ENCODE results near the gene XKR7. TPM values are rescaled to one million over a fixed set of nuclear protein-coding genes. Genes with fewer than 3 reads are reported as not detected.

XKR7 gene
- total RNA-seq, 1 donor from 2014 or later: not detected

DNA sequence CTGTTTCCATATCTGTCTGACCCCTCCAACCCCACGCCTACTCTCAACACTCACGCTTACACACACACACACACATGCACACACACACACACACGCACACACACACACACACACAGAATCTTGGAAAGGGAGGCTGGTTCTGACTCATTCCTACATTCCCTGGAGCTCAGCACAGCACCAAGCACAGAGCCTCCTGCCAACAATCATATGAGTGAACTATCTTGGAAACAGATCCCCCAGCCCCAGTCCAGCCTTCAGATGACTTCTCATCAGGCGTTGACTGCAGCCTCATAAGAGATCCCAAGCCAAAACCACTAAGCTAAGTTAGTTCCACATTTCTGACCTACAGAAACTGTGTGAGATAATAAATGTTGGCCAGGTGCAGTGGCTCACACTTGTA, 70.0 kb downstream of the XKR7 start:
- no peak for DNase-seq (ENCODE audit: low read depth, low spot score)

GRCh38 chr20:32040142-32040953, 72.4 kb downstream of the XKR7 start:
- no peak for DNase-seq (ENCODE audit: low read depth, low spot score)

DNA sequence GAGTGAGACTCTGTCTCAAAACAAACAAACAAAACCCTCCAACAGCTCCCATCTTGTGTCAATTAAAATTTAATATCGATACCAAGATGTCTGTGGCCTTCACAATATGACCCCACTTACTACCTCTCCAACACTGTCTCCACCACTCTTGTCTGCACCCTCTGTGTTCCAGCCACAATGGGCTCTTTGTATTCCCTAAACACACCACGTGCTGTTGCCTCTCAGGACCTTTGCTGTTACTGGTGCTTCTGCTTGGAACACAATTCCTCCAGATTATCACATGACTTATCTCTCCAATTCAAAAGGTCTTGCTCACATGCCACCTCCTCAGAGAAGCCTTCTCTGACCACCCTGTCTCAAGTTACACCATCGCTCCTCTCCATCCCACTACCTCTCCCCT, 78.0 kb downstream of the XKR7 start:
- DNase-seq (ENCODE audit: low read depth, low spot score): no peak

DNA sequence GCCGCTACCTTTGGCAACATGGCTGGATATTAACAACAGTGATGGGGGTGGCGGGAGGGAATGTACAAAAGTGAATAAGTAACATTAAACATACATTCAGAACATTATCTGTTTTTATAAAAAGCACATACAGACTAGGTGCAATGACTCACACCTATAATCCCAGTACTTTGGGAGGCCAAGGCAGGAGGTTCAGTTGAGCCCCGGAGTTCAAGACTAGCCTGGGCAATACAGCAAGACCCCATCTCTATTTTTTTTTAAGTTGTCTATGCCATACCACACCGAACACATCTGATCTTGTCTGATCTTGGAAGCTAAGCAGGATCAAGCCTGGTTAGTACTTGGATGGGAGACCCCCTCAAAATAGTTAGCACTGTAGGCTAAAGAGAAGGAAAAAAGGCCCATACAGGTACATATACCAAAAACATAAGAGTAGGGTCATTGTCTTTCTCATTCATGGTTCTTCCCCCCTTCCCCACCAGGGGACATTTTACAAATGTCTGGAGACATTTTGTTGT, 82.4 kb downstream of the XKR7 start:
- no peak for DNase-seq (ENCODE audit: low read depth, low spot score)

GRCh38 chr20:32050851-32051556, 83.1 kb downstream of the XKR7 start:
- DNase-seq (ENCODE audit: low read depth, low spot score): no peak

GRCh38 chr20:32051720-32052089, 83.8 kb downstream of the XKR7 start:
- no peak for DNase-seq (ENCODE audit: low read depth, low spot score)

- no peak for DNase-seq (ENCODE audit: low read depth, low spot score)
These were observed 84.3 kb downstream of the XKR7 start, which contains the start of gene HCK for GRCh38 chr20:32052090-32052777. Gene HCK, plus strand, starts transcription at chr20:32052242.

DNA sequence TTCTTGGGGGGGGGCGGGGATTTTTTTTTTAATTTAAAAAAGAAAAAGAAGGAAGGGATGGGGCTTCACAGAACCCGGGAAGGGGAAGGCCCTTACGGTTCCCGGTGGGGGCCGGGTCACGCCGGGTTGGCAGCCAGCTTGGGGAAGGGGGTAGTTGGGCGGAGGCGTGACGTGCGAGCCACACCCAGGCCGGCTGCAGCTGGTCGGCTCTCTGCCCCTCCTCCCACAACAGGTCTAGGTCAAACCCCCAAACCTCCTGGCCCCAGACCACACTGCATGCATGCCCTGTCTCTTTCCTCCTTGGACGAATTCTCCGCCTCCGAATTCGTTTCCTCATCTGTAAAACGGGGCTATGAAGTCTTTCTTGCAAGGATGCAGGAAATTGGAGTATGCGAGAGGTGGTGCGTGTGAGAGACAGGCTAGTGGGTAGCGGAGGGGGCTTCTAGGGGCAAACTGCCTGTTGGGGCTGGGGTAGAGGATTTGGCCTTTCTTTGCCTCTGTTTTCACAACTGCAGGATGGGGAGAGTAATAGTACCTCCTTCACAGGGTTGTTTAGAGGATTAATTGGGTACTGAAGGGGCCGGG, 84.9 kb downstream of the XKR7 start:
- no peak for DNase-seq (ENCODE audit: low read depth, low spot score)

Other genes starting within 250 kb of the XKR7 start
- 81.2 and 97.4 TPM in 2 replicates for gene BCL2L1, start 245.3 kb upstream of the XKR7 start, total RNA-seq
- 39.3 and 82.0 TPM in 2 replicates for gene TPX2, start 228.9 kb upstream of the XKR7 start, total RNA-seq
- gene MYLK2, start 148.8 kb upstream of the XKR7 start, total RNA-seq: 0.11 and 0.40 TPM in 2 replicates
- gene FOXS1, start 122.5 kb upstream of the XKR7 start, total RNA-seq: not detected in 2 replicates
- not detected in 2 replicates for gene DUSP15, start 97.6 kb upstream of the XKR7 start, total RNA-seq
- 0.04 and 0.07 TPM in 2 replicates for gene TTLL9, start 97.5 kb upstream of the XKR7 start, total RNA-seq
- 5.7 and 6.2 TPM in 2 replicates for gene PDRG1, start 16.1 kb upstream of the XKR7 start, total RNA-seq
- 6.4 and 10.3 TPM in 2 replicates for gene CCM2L, start 42.3 kb downstream of the XKR7 start, total RNA-seq
- gene HCK, start 84.1 kb downstream of the XKR7 start, total RNA-seq: not detected in 2 replicates
- gene TM9SF4, start 141.6 kb downstream of the XKR7 start, total RNA-seq: 24.4 and 32.5 TPM in 2 replicates
- 2.0 and 2.6 TPM in 2 replicates for gene PLAGL2, start 239.6 kb downstream of the XKR7 start, total RNA-seq
- gene POFUT1, start 239.7 kb downstream of the XKR7 start, total RNA-seq: 37.7 and 45.0 TPM in 2 replicates

Data from pulmonary artery endothelial cell (primary cell).